Vagina (tissue), 2 donors: ENCODE measurements around the gene WNT9B.
"Not testable (repeated sequence)": the region's sequence is repeated elsewhere in the genome, so short reads cannot be mapped to it uniquely, and the experiment has no call there.

ENCODE experiments used
- CTCF ChIP-seq, 3 experiments: fragments of 450-650 bp in 2 of 3; fragments of 200-600 bp in 1 of 3; sonication (generic) in 1 of 3; IDR thresholded peaks; one replicate each; pipeline ENCODE4 v1.5.1; 2017 to 2019; ENCODE audit warnings: antibody characterized with exemption in 3 of 3, mild to moderate bottlenecking in 2 of 3, moderate library complexity in 2 of 3
- POLR2A ChIP-seq, 2 donors: fragments of 450-650 bp; IDR thresholded peaks; one replicate each; pipeline ENCODE4 v1.6.1; 2017; ENCODE audit warnings: antibody characterized with exemption in 2 of 2, mild to moderate bottlenecking in 2 of 2, moderate library complexity in 2 of 2
- POLR2AphosphoS5 ChIP-seq, 2 donors: sonication (generic); formaldehyde crosslinking; IDR thresholded peaks; one replicate each; pipeline ENCODE4 v1.9.0; 2017; ENCODE audit warnings: antibody characterized with exemption in 2 of 2, mild to moderate bottlenecking in 2 of 2, low read depth in 1 of 2; ENCODE audit not compliant: insufficient read depth in 1 of 2

- not testable (repeated sequence) for TF ChIP-seq POLR2A (IDR thresholded peaks at IDR 0.05); CTCF (IDR thresholded peaks at IDR 0.05); POLR2AphosphoS5 (IDR thresholded peaks at IDR 0.05; ENCODE audit: insufficient read depth in 1 of 2, low read depth in 1 of 2)
Measured at GRCh38 chr17:46921962-46922361, 70.6 kb downstream of the WNT9B start.
